GM23338 (cell line): ENCODE measurements around the gene DLG2. TPM values are rescaled to one million over a fixed set of nuclear protein-coding genes. Genes with fewer than 3 reads are reported as not detected.

Experiments used
- ATAC-seq: fragments of 200-7000 bp; cut with Tn5 transposase; 3 replicates; pipeline ENCODE4 v1.9.1; 2020
- DNase-seq: peaks from one replicate; pipeline ENCODE4 v3.0.0-alpha.2; 2015; ENCODE audit warnings: low spot score
- H2AFZ ChIP-seq: fragments of 200-600 bp; sonication (generic); 2 replicates; pipeline ENCODE4 v1.8.0; 2016; ENCODE audit warnings: antibody characterized with exemption, mild to moderate bottlenecking, moderate library complexity
- H3F3A ChIP-seq: fragments of 200-600 bp; sonication (generic); replicated peaks from 2 replicates; pipeline ENCODE4 v1.8.0; 2017; ENCODE audit warnings: antibody characterized with exemption, mixed run types, low read depth
- H3K27ac ChIP-seq: fragments of 200-600 bp; sonication (generic); 2 replicates; pipeline ENCODE4 v1.6.1; 2016; ENCODE audit warnings: low read depth
- H3K27me3 ChIP-seq: fragments of 200-600 bp; sonication (generic); 2 replicates; pipeline ENCODE4 v1.8.0; 2016; ENCODE audit warnings: mild to moderate bottlenecking, mixed run types, moderate library complexity; ENCODE audit not compliant: insufficient read depth
- H3K36me3 ChIP-seq: fragments of 200-600 bp; sonication (generic); 2 replicates; pipeline ENCODE4 v1.8.0; 2016; ENCODE audit warnings: mild to moderate bottlenecking; ENCODE audit not compliant: insufficient read depth
- H3K4me1 ChIP-seq: fragments of 200-600 bp; sonication (generic); 2 replicates; pipeline ENCODE4 v1.8.0; 2016; ENCODE audit warnings: mild to moderate bottlenecking, moderate library complexity; ENCODE audit not compliant: insufficient read depth
- H3K4me2 ChIP-seq: fragments of 200-600 bp; sonication (generic); 2 replicates; pipeline ENCODE4 v1.7.1; 2017; ENCODE audit warnings: mixed run types
- H3K4me3 ChIP-seq: fragments of 200-600 bp; sonication (generic); 2 replicates; pipeline ENCODE4 v1.6.1; 2016; ENCODE audit warnings: mixed run types
- H3K79me2 ChIP-seq: fragments of 200-600 bp; sonication (generic); replicated peaks from 2 replicates; pipeline ENCODE4 v1.8.0; 2017; ENCODE audit warnings: mild to moderate bottlenecking; ENCODE audit not compliant: insufficient read depth
- H3K9me2 ChIP-seq: fragments of 200-600 bp; sonication (generic); 2 replicates; pipeline ENCODE4 v1.8.0; 2017; ENCODE audit not compliant: insufficient read depth
- H4K20me1 ChIP-seq: fragments of 200-600 bp; sonication (generic); replicated peaks from 2 replicates; pipeline ENCODE4 v1.8.0; 2017; ENCODE audit warnings: mild to moderate bottlenecking; ENCODE audit not compliant: insufficient read depth
- H3K27ac Mint-ChIP-seq: 2 replicates; pipeline ENCODE4 v1.8.0; 2020; ENCODE audit warnings: inconsistent platforms, mild to moderate bottlenecking, moderate library complexity, mixed read lengths
- H3K27me3 Mint-ChIP-seq: 3 replicates; pipeline ENCODE4 v1.8.0; 2022; ENCODE audit warnings: low read depth, mild to moderate bottlenecking, moderate library complexity, mixed read lengths, inconsistent platforms; ENCODE audit not compliant: insufficient read depth, poor library complexity
- H3K36me3 Mint-ChIP-seq: 3 replicates; pipeline ENCODE4 v1.8.0; 2021; ENCODE audit warnings: low read depth, mild to moderate bottlenecking, inconsistent platforms, moderate library complexity, mixed read lengths
- H3K4me1 Mint-ChIP-seq: 3 replicates; pipeline ENCODE4 v1.8.0; 2020; ENCODE audit warnings: mild to moderate bottlenecking, inconsistent platforms, mixed read lengths
- H3K4me3 Mint-ChIP-seq: 3 replicates; pipeline ENCODE4 v1.8.0; 2021; ENCODE audit warnings: moderate library complexity, mild to moderate bottlenecking, inconsistent platforms, mixed read lengths
- H3K9me3 Mint-ChIP-seq: 3 replicates; pipeline ENCODE4 v1.8.0; 2020; ENCODE audit warnings: moderate library complexity, mild to moderate bottlenecking, inconsistent platforms, mixed read lengths
- CREB1 ChIP-seq: fragments of 250-450 bp; sonication (Bioruptor Pico); IDR thresholded peaks from 2 replicates; pipeline ENCODE4 v1.5.0; 2020; ENCODE audit warnings: low read depth, mild to moderate bottlenecking, moderate library complexity
- CTCF ChIP-seq, 2 experiments: fragments of 200-600 bp in 1 of 2; sonication (generic) in 1 of 2; conservative IDR thresholded peaks; 2 replicates each; pipeline versions ENCODE4 v1.5.1 to v1.6.1; 2016 to 2017; ENCODE audit warnings: antibody characterized with exemption in 2 of 2, low read depth in 2 of 2, mild to moderate bottlenecking in 2 of 2, moderate library complexity in 1 of 2
- ETS1 ChIP-seq: IDR thresholded peaks from 2 replicates; pipeline ENCODE4 v1.6.1; 2016; ENCODE audit warnings: antibody characterized with exemption
- EZH2 ChIP-seq: fragments of 200-600 bp; sonication (generic); IDR thresholded peaks from one replicate; pipeline ENCODE4 v1.8.0; 2017; ENCODE audit warnings: antibody characterized with exemption, mild to moderate bottlenecking, low read depth; ENCODE audit not compliant: unreplicated experiment
- NANOG ChIP-seq: IDR thresholded peaks from 2 replicates; pipeline ENCODE4 v1.6.1; 2016; ENCODE audit warnings: antibody characterized with exemption, borderline replicate concordance
- POLR2AphosphoS5 ChIP-seq: IDR thresholded peaks from 2 replicates; pipeline ENCODE4 v1.6.1; 2016; ENCODE audit warnings: antibody characterized with exemption, low read depth
- STAT1 ChIP-seq: IDR thresholded peaks from one replicate; pipeline ENCODE4 v1.6.1; 2016; ENCODE audit warnings: antibody characterized with exemption; ENCODE audit not compliant: unreplicated experiment
- ZNF114 ChIP-seq: fragments of 250-450 bp; sonication (Bioruptor Pico); IDR thresholded peaks from 2 replicates; pipeline ENCODE4 v1.5.0; 2020; ENCODE audit warnings: mild to moderate bottlenecking, moderate library complexity
- ZNF331 ChIP-seq: fragments of 250-450 bp; sonication (Bioruptor Pico); IDR thresholded peaks from 2 replicates; pipeline ENCODE4 v1.5.0; 2020; ENCODE audit warnings: low read depth, mild to moderate bottlenecking, moderate library complexity
- polyA plus RNA-seq: library from polyadenylated mRNA; unstranded; fragments of >200 nt; fragmentation: Nextera tagmentation; extraction: Ambion mirVana; gene quantifications from 2 replicates; pipeline ENCODE4 v1.2.1, GENCODE V29; 2016
- total RNA-seq: library from RNA; depleted of rRNA; stranded (reverse); fragments of >200 nt; shearing (Covaris generic); gene quantifications from 2 replicates; pipeline ENCODE4 v1.2.3, GENCODE V29; 2014

Gene DLG2
- total and polyA plus RNA-seq, 2 experiments from 2014 or later: 19.8 to 21.5 TPM

- peak; percentile 78; the same call in 1 of the 2 replicates for TF ChIP-seq NANOG
- TF ChIP-seq STAT1: no peak
- H3K79me2 ChIP-seq: peaks cover 3% of the 10 kb centered on the region
- no peaks in the 10 kb centered on the region for H3K36me3 Mint-ChIP-seq
- no peaks in the 10 kb centered on the region for H3K9me3 Mint-ChIP-seq
- H3K4me3 ChIP-seq: peak overlapping the region; percentile 55
- peak overlapping the region; percentile 80 for H3K4me3 Mint-ChIP-seq
- H3K27ac ChIP-seq: peak overlapping the region; percentile 98
- H3K27ac Mint-ChIP-seq: peak overlapping the region; percentile 97
- peaks cover 50% of the 10 kb centered on the region for H3K4me1 Mint-ChIP-seq
- no peaks in the 10 kb centered on the region for H4K20me1 ChIP-seq
- no peaks in the 10 kb centered on the region for H3K36me3 ChIP-seq
- no peaks in the 10 kb centered on the region for H3K9me2 ChIP-seq
- DNase-seq (peak; percentile 71), ATAC-seq (peak; percentile 30)
- H3K4me2 ChIP-seq: peak overlapping the region; percentile 61
- no peak overlapping the region for H2AFZ ChIP-seq
- peaks cover 49% of the 10 kb centered on the region for H3K4me1 ChIP-seq
- 0 out of 2 replicates have a peak, but pooled peaks cover 6% of the 10 kb centered on the region for H3F3A ChIP-seq
- peaks cover 3% of the 10 kb centered on the region for H3K27me3 Mint-ChIP-seq
- H3K27me3 ChIP-seq: no peaks in the 10 kb centered on the region
These were observed 1901.9 kb downstream of the DLG2 start for GRCh38 chr11:83725269-83725560.

- Mint-ChIP-seq H3K27me3 (peaks cover 3% of the 10 kb centered on the region), H3K36me3 (0 out of 3 replicates have a peak, but pooled peaks cover 3% of the 10 kb centered on the region), H3K4me1 (peaks cover 54% of the 10 kb centered on the region), H3K9me3 (no peaks in the 10 kb centered on the region), H3K4me3 (peak overlapping the region; percentile 80), H3K27ac (peak overlapping the region; percentile 97)
- H3K79me2 ChIP-seq: peaks cover 3% of the 10 kb centered on the region
- H4K20me1 ChIP-seq: no peaks in the 10 kb centered on the region
- H3K27me3 ChIP-seq: no peaks in the 10 kb centered on the region
- peak overlapping the region; percentile 98 for H3K27ac ChIP-seq
- no peaks in the 10 kb centered on the region for H3K36me3 ChIP-seq
- no peaks in the 10 kb centered on the region for H3K9me2 ChIP-seq
- H3K4me1 ChIP-seq: peaks cover 49% of the 10 kb centered on the region
- H3K4me3 ChIP-seq: peak overlapping the region; percentile 55
- no peak overlapping the region for H2AFZ ChIP-seq
- ATAC-seq (peak; percentile 22), DNase-seq (peak; percentile 62)
- TF ChIP-seq STAT1 (no peak), CTCF (conservative IDR thresholded peaks at IDR 0.05; ENCODE audit: low read depth in 2 of 2) (peak; percentile 54 to 55)
- H3K4me2 ChIP-seq: peak overlapping the region; percentile 61
- 0 out of 2 replicates have a peak, but pooled peaks cover 6% of the 10 kb centered on the region for H3F3A ChIP-seq
These were observed 1903.1 kb downstream of the DLG2 start for GRCh38 chr11:83723999-83724398.

- H3K27ac Mint-ChIP-seq: peak overlapping the region; percentile 41; the same call in 1 of the 2 replicates
- H3K36me3 Mint-ChIP-seq: 0 out of 3 replicates have a peak, but pooled peaks cover 3% of the 10 kb centered on the region
- H4K20me1 ChIP-seq: no peaks in the 10 kb centered on the region
- H3K27me3 ChIP-seq: no peaks in the 10 kb centered on the region
- H3K4me1 Mint-ChIP-seq: peaks cover 57% of the 10 kb centered on the region
- H3K27me3 Mint-ChIP-seq: peaks cover 3% of the 10 kb centered on the region
- 0 out of 2 replicates have a peak, but pooled peaks cover 6% of the 10 kb centered on the region for H3F3A ChIP-seq
- H3K4me3 Mint-ChIP-seq: peak overlapping the region; percentile 50
- H3K36me3 ChIP-seq: no peaks in the 10 kb centered on the region
- H3K4me2 ChIP-seq: peak overlapping the region; percentile 61
- H3K27ac ChIP-seq: peak overlapping the region; percentile 98
- DNase-seq: peak; percentile 18
- no peaks in the 10 kb centered on the region for H3K9me2 ChIP-seq
- H2AFZ ChIP-seq: no peak overlapping the region
- no peaks in the 10 kb centered on the region for H3K9me3 Mint-ChIP-seq
- H3K4me3 ChIP-seq: peak overlapping the region; percentile 39
- H3K4me1 ChIP-seq: peaks cover 50% of the 10 kb centered on the region
- H3K79me2 ChIP-seq: peaks cover 3% of the 10 kb centered on the region
- ATAC-seq: no peak
- TF ChIP-seq CTCF (conservative IDR thresholded peaks at IDR 0.05; ENCODE audit: low read depth in 2 of 2) (no peak), ETS1 (no peak), EZH2 (no peak), POLR2AphosphoS5 (no peak), CREB1 (CRISPR knock-in tag) (no peak), STAT1 (no peak), ZNF331 (CRISPR knock-in tag) (no peak), NANOG (no peak), ZNF114 (no peak)
These were observed 1904.6 kb downstream of the DLG2 start for GRCh38 chr11:83722392-83723119.
